Suprapubic skin (tissue), 4 donors: ENCODE data around the gene SLC36A3.
A peak's percentile ranks its signal among the peaks of the same experiment; 100 is the strongest.

Experiments used
- CTCF ChIP-seq, 2 donors: fragments of 200-600 bp in 1 of 2; fragments of 450-650 bp in 1 of 2; sonication (generic) in 1 of 2; IDR thresholded peaks; one replicate each; pipeline ENCODE4 v1.5.1; 2016 to 2019; ENCODE audit warnings: antibody characterized with exemption in 2 of 2, mild to moderate bottlenecking in 1 of 2, moderate library complexity in 1 of 2
- POLR2A ChIP-seq, 2 donors: fragments of 450-650 bp; IDR thresholded peaks; one replicate each; pipeline ENCODE4 v1.6.1; 2017; ENCODE audit warnings: antibody characterized with exemption in 2 of 2, mild to moderate bottlenecking in 2 of 2, moderate library complexity in 2 of 2
- POLR2AphosphoS5 ChIP-seq, 3 donors: sonication (generic); formaldehyde crosslinking; IDR thresholded peaks; one replicate each; pipeline ENCODE4 v1.6.1; 2017; ENCODE audit warnings: antibody characterized with exemption in 3 of 3

GRCh38 chr5:151252762-151253604 is 50.6 kb downstream of the SLC36A3 start, which contains the start of gene GM2A:
- TF ChIP-seq POLR2A (IDR thresholded peaks at IDR 0.05) (peak in 1 of 2 donors; percentile 69), CTCF (IDR thresholded peaks at IDR 0.05) (no peak), POLR2AphosphoS5 (IDR thresholded peaks at IDR 0.05) (peak in 2 of 3 donors; percentile 73 to 88)
